HG02884 (cell line): ENCODE results near the gene GJE1.
A peak's percentile ranks its signal among the peaks of the same experiment; 100 is the strongest.
"Not testable (repeated sequence)": the region's sequence is repeated elsewhere in the genome, so short reads cannot be mapped to it uniquely, and the experiment has no call there.

ENCODE experiments used
- ATAC-seq: cut with Tn5 transposase; IDR thresholded peaks from one replicate; pipeline ENCODE4 v1.9.1; 2021; ENCODE audit warnings: mild to moderate bottlenecking, moderate library complexity; ENCODE audit not compliant: unreplicated experiment

GJE1 gene

DNA sequence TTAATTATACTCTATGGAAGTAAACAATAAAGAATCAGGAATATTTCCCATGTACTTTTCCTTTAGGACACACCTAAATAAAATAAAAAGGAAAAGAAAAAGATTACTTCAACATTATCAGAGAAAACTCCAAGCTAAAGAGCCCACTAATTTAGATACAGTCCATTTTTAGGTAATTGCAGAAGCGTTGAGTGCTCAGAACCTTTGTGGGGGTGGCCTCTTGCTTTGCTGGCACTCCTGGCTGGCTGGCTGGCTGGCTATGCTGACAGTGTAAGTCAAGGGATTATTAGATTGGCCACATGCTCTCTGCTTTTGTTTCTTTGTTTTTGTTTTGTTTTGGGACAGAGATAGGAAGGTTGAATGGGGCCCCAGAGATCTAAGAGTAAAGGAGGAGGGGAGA is at the start of gene GJE1:
TSS of gene GJE1 (plus strand) at position 301 of the 400 bp plus-strand sequence. CDS start 234 bp downstream, outside the sequence.
- no peak for ATAC-seq

DNA sequence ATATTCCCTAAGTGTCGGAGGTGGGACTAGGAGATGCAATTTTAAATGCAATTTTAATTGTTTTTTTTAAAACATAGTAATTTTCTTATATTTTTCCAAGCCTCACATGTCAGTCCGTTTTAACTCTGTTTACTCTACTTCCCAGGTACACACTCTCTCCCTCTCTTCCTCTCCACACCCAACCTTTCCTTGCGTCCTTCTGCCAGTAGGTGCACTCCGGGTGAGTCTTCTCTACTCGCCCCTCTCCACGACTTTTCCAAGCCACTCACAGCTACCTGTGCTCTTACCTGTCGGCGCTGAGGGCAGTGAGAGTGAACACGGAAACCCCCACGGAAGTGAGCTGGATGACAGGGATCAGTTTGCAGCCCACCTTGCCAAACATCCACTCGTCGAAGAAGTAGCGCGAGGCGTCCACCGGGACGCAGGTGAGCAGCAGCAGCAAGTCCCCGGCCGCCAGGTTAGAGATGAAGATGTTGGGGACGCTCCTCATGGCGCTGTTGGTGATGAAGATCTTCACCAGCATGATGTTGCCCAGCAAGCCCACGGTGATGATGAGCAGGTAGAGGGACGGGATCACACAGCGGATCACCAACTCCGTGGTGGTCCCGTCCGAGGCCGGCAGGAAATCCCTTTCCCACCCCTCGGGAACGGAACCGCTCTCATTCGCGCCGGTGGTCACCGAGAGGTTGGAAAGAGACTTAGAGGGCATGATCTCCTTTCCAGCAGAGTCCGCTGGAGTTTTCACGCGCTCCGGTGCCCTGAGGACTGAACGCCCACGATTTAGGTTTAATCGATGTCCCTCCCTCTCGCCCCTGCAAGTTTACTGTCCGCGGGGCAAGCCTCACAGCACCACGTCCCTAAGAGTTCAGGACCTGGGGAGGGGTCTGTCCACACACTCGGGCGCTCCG is 44.5 kb upstream of the GJE1 start:
- no peak for ATAC-seq

GRCh38 chr6:142088858-142089216 is 43.9 kb upstream of the GJE1 start:
- no peak for ATAC-seq

DNA sequence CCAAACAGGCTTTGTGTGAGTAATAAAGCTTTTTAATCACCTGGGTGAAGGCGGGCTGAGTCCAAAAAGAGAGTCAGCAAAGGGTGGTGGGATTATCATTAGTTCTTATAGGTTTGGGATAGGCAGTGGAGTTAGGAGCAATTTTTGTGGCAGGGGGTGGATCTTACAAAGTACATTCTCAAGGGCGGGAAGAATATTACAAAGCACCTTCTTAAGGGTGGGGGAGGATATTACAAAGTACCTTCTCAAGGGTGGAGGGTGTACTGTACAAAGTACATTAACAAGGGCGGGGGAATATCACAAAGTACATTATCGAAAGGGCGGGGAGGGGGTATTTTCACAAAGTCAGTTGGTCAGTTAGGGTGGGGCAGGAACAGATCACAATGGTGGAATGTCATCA is 27.9 kb upstream of the GJE1 start:
- not testable (repeated sequence) for ATAC-seq

- ATAC-seq = not testable (repeated sequence)
These were observed 21.9 kb upstream of the GJE1 start for GRCh38 chr6:142110820-142111219.

DNA sequence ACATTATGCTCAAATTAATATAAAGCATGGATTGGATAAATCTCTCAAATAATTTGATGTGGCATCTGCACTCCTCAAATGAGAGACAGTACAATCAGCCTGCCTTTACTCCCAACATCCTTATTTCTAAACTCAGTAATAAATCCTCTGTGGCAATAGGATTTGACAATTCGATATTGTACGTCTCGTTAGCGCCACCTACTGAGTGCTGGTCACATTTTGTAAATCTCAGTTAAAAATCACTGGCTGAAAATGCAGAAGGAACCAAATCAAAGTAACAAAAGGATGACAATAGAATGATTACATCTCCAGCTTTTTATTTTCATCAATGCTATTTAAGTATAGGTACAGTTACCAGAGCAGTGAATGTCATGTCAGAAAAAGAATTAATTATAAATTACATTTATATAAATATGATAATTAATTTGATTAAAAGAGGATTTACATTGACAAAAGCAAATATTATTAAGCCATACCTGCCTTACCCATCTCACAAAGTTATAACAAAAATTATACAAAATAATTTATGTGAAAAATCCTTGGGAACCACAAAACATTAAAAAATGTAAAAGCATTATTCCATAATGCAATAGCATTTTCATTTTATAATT is 20.2 kb upstream of the GJE1 start:
- peak; percentile 65 for ATAC-seq

- no peak for ATAC-seq
These were observed 15.4 kb upstream of the GJE1 start for GRCh38 chr6:142117366-142117765.

GRCh38 chr6:142118328-142118727 is 14.4 kb upstream of the GJE1 start:
- no peak for ATAC-seq

DNA sequence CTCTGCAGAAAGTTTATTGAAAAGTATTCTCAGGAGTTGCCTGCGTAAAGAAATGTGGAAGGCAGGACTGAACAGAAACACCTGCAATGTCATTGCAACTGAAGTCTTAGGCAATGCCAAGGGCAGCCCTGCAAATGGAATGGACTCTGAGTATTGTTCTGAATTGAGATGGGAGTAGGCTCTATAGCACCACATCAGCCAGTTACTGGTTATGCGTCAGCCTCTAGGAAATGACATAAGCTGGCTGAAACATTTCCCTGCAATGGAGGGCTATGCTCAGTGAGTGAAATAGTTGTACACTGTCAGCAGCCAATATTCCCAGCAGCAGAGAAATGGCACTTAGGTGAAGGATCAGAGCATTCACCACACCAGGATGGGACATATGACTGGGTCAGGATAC is 13.8 kb upstream of the GJE1 start:
- ATAC-seq = no peak

- no peak for ATAC-seq
These were observed 11.4 kb upstream of the GJE1 start for GRCh38 chr6:142121342-142121741.

DNA sequence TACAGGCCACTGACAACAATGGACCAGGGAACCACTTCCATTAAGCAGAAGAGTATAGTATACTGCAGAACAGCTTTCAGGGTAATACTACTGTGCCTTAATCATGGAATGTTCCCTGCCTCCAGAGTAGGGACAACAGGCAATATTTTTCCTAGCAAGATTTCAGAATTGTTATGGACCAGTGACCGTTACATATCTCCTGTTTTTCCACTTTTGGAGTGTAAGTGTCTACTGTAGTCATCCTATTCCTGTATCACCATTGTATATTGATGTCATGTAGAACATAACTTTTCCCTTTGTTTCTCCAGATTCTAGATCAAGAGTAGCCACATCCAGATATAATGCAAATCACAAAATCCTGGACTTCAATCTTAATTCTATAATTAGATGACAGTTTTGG is 1.9 kb upstream of the GJE1 start:
- ATAC-seq = no peak

GRCh38 chr6:142138876-142139275 is 6.2 kb downstream of the GJE1 start:
- no peak for ATAC-seq

GRCh38 chr6:142141531-142141930 is 8.8 kb downstream of the GJE1 start:
- not testable (repeated sequence) for ATAC-seq

DNA sequence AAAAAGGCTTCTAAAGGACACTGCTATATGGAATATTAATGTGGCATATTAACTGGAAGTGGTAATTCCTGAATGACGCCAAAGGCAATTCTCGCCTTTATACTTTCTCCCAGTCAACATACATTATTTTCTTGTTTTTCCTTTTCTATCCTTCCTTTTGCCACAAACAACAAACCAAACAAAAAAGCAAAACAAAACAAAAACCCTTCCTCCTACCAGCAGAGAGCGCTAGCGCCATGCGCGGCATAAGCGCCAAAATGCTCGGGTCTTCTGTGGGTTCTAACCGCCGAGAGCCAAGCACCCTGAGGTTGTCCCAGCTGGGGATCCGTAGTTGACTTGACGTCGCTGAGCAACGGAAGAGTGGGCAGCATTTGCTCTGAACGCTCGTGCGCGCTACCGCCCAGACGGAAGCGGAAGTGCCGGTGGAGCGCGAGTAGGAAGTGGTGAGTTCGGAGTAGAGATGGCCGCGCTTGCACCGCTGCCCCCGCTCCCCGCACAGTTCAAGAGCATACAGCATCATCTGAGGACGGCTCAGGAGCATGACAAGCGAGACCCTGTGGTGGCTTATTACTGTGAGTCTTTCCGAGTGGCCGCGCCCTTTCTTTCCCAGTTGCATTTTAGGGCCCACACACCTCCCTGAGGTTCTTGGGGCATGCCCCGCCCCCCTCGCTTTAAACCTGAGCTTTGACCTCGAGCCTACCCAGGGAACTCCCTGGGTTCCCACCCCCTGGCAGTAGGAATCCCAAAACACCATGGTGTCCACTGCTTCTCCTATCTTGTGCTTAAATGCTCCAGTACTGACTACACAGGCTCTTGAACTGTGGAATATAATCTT is 14.3 kb downstream of the GJE1 start, which contains the start of the genes NMBR and VTA1:
TSS of gene NMBR (minus strand) at position 295 of the 835 bp plus-strand sequence. CDS start 58,464 bp downstream, outside the sequence.
TSS of gene VTA1 (plus strand) at position 436 of the 835 bp plus-strand sequence. CDS start at position 461, 25 bp downstream.
- peak; percentile 100 for ATAC-seq

DNA sequence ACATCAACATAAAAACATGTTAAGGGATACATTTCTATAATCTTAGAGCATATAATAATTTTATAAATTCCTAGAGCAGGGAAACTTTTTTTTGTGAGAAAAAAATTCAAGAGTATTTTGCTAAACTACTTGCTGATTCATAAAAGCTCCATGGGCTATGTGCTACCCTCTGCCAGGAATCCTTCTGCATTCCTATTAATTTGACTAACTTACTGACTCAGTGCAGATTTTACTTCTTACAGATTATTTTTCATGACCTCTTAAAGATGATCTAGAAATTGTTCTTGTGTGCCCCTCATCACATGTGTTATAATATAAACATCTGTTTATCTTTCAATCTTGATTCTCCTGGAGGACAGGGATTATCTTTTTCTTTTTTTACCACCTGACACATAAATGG is 20.0 kb downstream of the GJE1 start:
- ATAC-seq = no peak

GRCh38 chr6:142153196-142153595 is 20.5 kb downstream of the GJE1 start:
- no peak for ATAC-seq

DNA sequence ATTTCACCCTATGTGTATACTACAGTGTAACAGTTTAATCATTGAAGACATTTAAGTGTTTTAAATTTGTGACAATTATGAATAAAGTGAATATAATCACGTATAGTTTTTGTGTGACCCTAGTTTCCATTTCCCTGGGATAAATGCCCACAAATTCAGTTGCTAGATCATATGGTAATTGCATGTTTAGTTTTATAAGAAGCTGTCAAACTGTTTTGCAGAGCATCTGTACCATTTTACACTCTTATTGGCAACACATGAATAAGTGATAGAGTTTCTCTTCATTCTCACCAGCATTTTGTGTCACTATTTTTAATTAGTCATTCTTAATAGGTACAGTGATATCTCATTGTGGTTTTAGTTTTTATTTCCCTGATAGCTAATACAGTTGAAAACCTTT is 21.6 kb downstream of the GJE1 start:
- ATAC-seq = no peak

DNA sequence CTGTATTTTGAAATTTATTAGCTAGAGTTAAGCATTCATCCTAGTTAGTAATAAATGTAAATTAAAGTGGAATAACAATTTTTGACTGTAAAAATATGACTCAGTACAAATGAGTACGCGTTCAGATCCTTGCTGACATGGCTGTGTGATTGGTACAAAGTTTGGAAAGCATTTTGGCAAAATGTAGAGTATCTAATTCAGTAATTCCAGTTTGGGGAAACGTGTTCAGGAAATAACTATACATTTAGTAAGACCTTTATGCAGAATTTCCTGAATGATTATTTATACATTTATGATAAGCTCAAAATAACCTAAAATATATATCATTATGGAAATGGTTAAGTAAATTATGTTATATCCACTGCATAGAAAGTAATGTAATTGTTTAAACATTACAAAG is 22.4 kb downstream of the GJE1 start:
- no peak for ATAC-seq

GRCh38 chr6:142155895-142156757 is 23.4 kb downstream of the GJE1 start:
- no peak for ATAC-seq

- not testable (repeated sequence) for ATAC-seq
These were observed 24.0 kb downstream of the GJE1 start for GRCh38 chr6:142156758-142157068.
